Esophagus squamous epithelium (tissue), 4 donors: ENCODE data around the gene PILRB.

ENCODE experiments used
- CTCF ChIP-seq, 6 experiments: fragments of 450-650 bp in 4 of 6; fragments of 200-600 bp in 2 of 6; sonication (generic) in 2 of 6; IDR thresholded peaks; one replicate each; pipeline ENCODE4 v1.5.1; 2016 to 2019; ENCODE audit warnings: antibody characterized with exemption in 6 of 6, mild to moderate bottlenecking in 4 of 6, moderate library complexity in 4 of 6
- POLR2A ChIP-seq, 4 donors: fragments of 450-650 bp; IDR thresholded peaks; one replicate each; pipeline ENCODE4 v1.6.1; 2017; ENCODE audit warnings: antibody characterized with exemption in 4 of 4, mild to moderate bottlenecking in 4 of 4, moderate library complexity in 3 of 4

- TF ChIP-seq CTCF (IDR thresholded peaks at IDR 0.05): no peak
- TF ChIP-seq POLR2A (IDR thresholded peaks at IDR 0.05): no peak
Observed at GRCh38 chr7:100349757-100350156, 8.2 kb upstream of the PILRB start.
